MV-4-11 (cell line): ENCODE results near the gene PEX6.
A peak's percentile ranks its signal among the peaks of the same experiment; 100 is the strongest.

Experiments used
- DNase-seq: peaks from one replicate; lab custom pipeline; 2025; lab: John Stamatoyannopoulos, UW

Gene PEX6

GRCh38 chr6:42993445-42993844 lies 14.5 kb upstream of the PEX6 start:
- no peak for DNase-seq

- DNase-seq = no peak
Observed at GRCh38 chr6:42989923-42990322, 10.9 kb upstream of the PEX6 start.

- DNase-seq = no peak
Observed at GRCh38 chr6:42988486-42989020, 9.6 kb upstream of the PEX6 start.

GRCh38 chr6:42987533-42988451 lies 8.8 kb upstream of the PEX6 start:
- DNase-seq = no peak

GRCh38 chr6:42984924-42985475 lies 6.0 kb upstream of the PEX6 start:
- no peak for DNase-seq

GRCh38 chr6:42984001-42984923 lies 5.3 kb upstream of the PEX6 start, which contains the start of gene PPP2R5D:
Gene PPP2R5D (plus strand): TSS chr6:42984570. CDS start chr6:42984678, 108 bp downstream.
- peak; percentile 99 for DNase-seq

- no peak for DNase-seq
Observed at GRCh38 chr6:42981836-42982235, 2.9 kb upstream of the PEX6 start.

- DNase-seq = peak; percentile 54
Observed at GRCh38 chr6:42979523-42980177, 669 bp upstream of the PEX6 start.

- no peak for DNase-seq
Observed at GRCh38 chr6:42978487-42978838, 518 bp downstream of the PEX6 start.

GRCh38 chr6:42974919-42975505 lies 4.0 kb downstream of the PEX6 start:
- DNase-seq = no peak

- no peak for DNase-seq
Observed at GRCh38 chr6:42973926-42974325, 5.1 kb downstream of the PEX6 start.

- no peak for DNase-seq
Observed at GRCh38 chr6:42971746-42972327, 7.1 kb downstream of the PEX6 start.

- DNase-seq = no peak
Observed at GRCh38 chr6:42970871-42971612, 7.9 kb downstream of the PEX6 start.

- DNase-seq = no peak
Observed at GRCh38 chr6:42969934-42970333, 9.0 kb downstream of the PEX6 start.

GRCh38 chr6:42969431-42969830 lies 9.6 kb downstream of the PEX6 start:
- no peak for DNase-seq

- no peak for DNase-seq
Observed at GRCh38 chr6:42968783-42969182, 10.2 kb downstream of the PEX6 start.

- no peak for DNase-seq
Observed at GRCh38 chr6:42968126-42968701, 10.8 kb downstream of the PEX6 start.

- no peak for DNase-seq
Observed at GRCh38 chr6:42967228-42967627, 11.8 kb downstream of the PEX6 start.

GRCh38 chr6:42966571-42966970 lies 12.4 kb downstream of the PEX6 start:
- no peak for DNase-seq
